Fibroblast of pulmonary artery (primary cell): Measurements from ENCODE around the gene PLXND1.

Experiments used
- DNase-seq: peaks from one replicate; pipeline ENCODE4 v3.0.0-alpha.2; 2010; ENCODE audit warnings: low read depth
- H3K4me3 ChIP-seq: replicated peaks from 2 replicates; pipeline ENCODE4 v1.5.1; 2011; ENCODE audit warnings: low read depth, mild to moderate bottlenecking, control low read depth, low read length, moderate library complexity
- CTCF ChIP-seq: IDR thresholded peaks from 2 replicates; pipeline ENCODE4 v1.5.1; 2011; ENCODE audit warnings: mild to moderate bottlenecking, control low read depth, low read length, inconsistent platforms; ENCODE audit errors: missing control alignments

Gene PLXND1

GRCh38 chr3:129528589-129529100, 77.8 kb downstream of the PLXND1 start, which contains the start of gene RHO:
RHO (plus strand) TSS chr3:129528639; CDS start chr3:129528734, 95 bp downstream.
- H3K4me3 ChIP-seq = no peak within 1 kb of the TSS
- no peak for TF ChIP-seq CTCF
- no peak for DNase-seq

GRCh38 chr3:129527262-129527661, 79.2 kb downstream of the PLXND1 start:
- H3K4me3 ChIP-seq = no peak overlapping the region
- no peak for TF ChIP-seq CTCF
- no peak for DNase-seq

GRCh38 chr3:129526121-129526900, 80.2 kb downstream of the PLXND1 start:
- no peak for TF ChIP-seq CTCF
- no peak for DNase-seq

GRCh38 chr3:129525341-129525968, 81.0 kb downstream of the PLXND1 start:
- DNase-seq = peak; percentile 47
- TF ChIP-seq CTCF = no peak
- no peak overlapping the region for H3K4me3 ChIP-seq

More at GRCh38 chr3:129526121-129526900, 80.2 kb downstream of the PLXND1 start:
- no peak overlapping the region for H3K4me3 ChIP-seq

- TF ChIP-seq CTCF = no peak
- no peak for DNase-seq
- H3K4me3 ChIP-seq = no peak overlapping the region
Measured at GRCh38 chr3:129524081-129524480, 82.4 kb downstream of the PLXND1 start.

- DNase-seq = no peak
- TF ChIP-seq CTCF = no peak
- no peak overlapping the region for H3K4me3 ChIP-seq
Measured at GRCh38 chr3:129522953-129523352, 83.5 kb downstream of the PLXND1 start.
